Lung (tissue), 12 donors: ENCODE measurements around the gene KIZ. TPM values are rescaled to one million over a fixed set of nuclear protein-coding genes. Genes with fewer than 3 reads are reported as not detected.

Experiments
- ATAC-seq: fragments of 200-7000 bp; cut with Tn5 transposase; one replicate; pipeline ENCODE4 v1.9.1; 2020; ENCODE audit warnings: moderate number of reproducible peaks; ENCODE audit not compliant: insufficient read depth, low FRiP score
- DNase-seq, 3 donors: peaks; one replicate each; pipeline ENCODE4 v3.0.0-alpha.2; 2013 to 2017
- H3K27ac ChIP-seq, 2 donors: one replicate each; pipeline ENCODE4 v1.5.1; 2013; ENCODE audit warnings: mild to moderate bottlenecking in 2 of 2, moderate library complexity in 2 of 2, control low read depth in 1 of 2, inconsistent platforms in 1 of 2, low read depth in 1 of 2, low read length in 1 of 2
- H3K27me3 ChIP-seq, 3 donors: one replicate each; pipeline ENCODE4 v1.5.1; 2013; ENCODE audit warnings: low read length in 2 of 3; ENCODE audit not compliant: control insufficient read depth in 3 of 3, insufficient read depth in 3 of 3
- H3K36me3 ChIP-seq, 4 donors: one replicate each; pipeline ENCODE4 v1.5.1; 2013; ENCODE audit warnings: low read length in 4 of 4, mild to moderate bottlenecking in 1 of 4, moderate library complexity in 1 of 4; ENCODE audit not compliant: control insufficient read depth in 4 of 4, insufficient read depth in 4 of 4
- H3K4me1 ChIP-seq, 5 donors: one replicate each; pipeline ENCODE4 v1.5.1; 2013; ENCODE audit warnings: low read length in 5 of 5, mild to moderate bottlenecking in 2 of 5, moderate library complexity in 1 of 5; ENCODE audit not compliant: control insufficient read depth in 5 of 5, insufficient read depth in 5 of 5
- H3K4me3 ChIP-seq: one replicate; pipeline ENCODE4 v1.5.1; 2013; ENCODE audit warnings: mild to moderate bottlenecking, control low read depth, moderate library complexity
- H3K9ac ChIP-seq, 2 donors: one replicate each; pipeline ENCODE4 v1.5.1; 2013; ENCODE audit warnings: low read length in 2 of 2, control low read depth in 1 of 2; ENCODE audit not compliant: insufficient read depth in 1 of 2
- H3K9me3 ChIP-seq, 4 donors: one replicate each; pipeline ENCODE4 v1.5.1; 2013; ENCODE audit warnings: low read length in 3 of 4, mild to moderate bottlenecking in 1 of 4, moderate library complexity in 1 of 4; ENCODE audit not compliant: control insufficient read depth in 4 of 4, insufficient read depth in 3 of 4
- WGBS, 2 donors: extraction: QIAGEN DNeasy Blood & Tissue Kit; methylation state at CpG; one replicate each; pipeline ENCODE4 v1.1.7; 2013; 5-methylcytosine and 5-hydroxymethylcytosine counted together
- polyA plus RNA-seq, 2 donors: library from polyadenylated mRNA; stranded (reverse); fragments of 200-250 nt; gene quantifications; one replicate each; pipeline ENCODE4 v1.2.1, GENCODE V29; 2013
- total RNA-seq, 2 donors: library from RNA; depleted of rRNA in 1 of 2; stranded (reverse); fragments of >200 nt in 1 of 2; gene quantifications; one replicate each; pipeline ENCODE4 v1.2.1, GENCODE V29; 2014 to 2021
- TF ChIP-seq, protein P1 (sequence below): IDR thresholded peaks from 2 replicates; pipeline ENCODE4 v1.5.1; 2012; ENCODE audit warnings: mild to moderate bottlenecking; ENCODE audit errors: control extremely low read depth, extremely low read depth
- donor health status: control.
- donor health status: control.
- donor health status: Bipolar disorder and iron deficiency.
- donor health status: healthy.
- donor health status: DM: yes; HTN: yes; CAD: no.

KIZ gene
- total and polyA plus RNA-seq, 4 donors = 4.1 to 22.5 (median 9.1) TPM

DNA sequence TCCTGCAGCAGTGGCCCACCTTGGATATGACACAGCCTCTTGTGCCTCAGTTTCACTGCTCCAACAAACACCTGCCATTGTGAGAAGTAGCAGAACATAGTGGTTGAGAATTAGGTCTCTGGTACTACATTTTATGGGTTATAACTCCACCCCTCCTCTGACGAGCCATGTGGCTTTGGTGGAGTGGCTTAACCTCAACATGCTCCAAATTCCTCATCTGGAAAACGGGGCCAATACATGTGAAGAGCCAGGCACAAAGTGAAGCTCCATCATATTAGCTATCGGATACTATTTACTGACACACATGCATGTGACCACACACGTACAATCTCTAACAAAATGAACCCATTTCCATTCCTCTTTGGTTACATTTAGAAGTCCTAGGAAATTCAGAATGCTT lies 8.4 kb upstream of the KIZ start:
- no peak overlapping the region for H3K4me3 ChIP-seq
- H3K27me3 ChIP-seq = peaks cover 0 to 37% (median 12%) of the 10 kb centered on the region in 3 donors
- ATAC-seq (no peak), DNase-seq (no peak)
- TF ChIP-seq, protein P1, sequence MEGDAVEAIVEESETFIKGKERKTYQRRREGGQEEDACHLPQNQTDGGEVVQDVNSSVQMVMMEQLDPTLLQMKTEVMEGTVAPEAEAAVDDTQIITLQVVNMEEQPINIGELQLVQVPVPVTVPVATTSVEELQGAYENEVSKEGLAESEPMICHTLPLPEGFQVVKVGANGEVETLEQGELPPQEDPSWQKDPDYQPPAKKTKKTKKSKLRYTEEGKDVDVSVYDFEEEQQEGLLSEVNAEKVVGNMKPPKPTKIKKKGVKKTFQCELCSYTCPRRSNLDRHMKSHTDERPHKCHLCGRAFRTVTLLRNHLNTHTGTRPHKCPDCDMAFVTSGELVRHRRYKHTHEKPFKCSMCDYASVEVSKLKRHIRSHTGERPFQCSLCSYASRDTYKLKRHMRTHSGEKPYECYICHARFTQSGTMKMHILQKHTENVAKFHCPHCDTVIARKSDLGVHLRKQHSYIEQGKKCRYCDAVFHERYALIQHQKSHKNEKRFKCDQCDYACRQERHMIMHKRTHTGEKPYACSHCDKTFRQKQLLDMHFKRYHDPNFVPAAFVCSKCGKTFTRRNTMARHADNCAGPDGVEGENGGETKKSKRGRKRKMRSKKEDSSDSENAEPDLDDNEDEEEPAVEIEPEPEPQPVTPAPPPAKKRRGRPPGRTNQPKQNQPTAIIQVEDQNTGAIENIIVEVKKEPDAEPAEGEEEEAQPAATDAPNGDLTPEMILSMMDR = no peak
- H3K27ac ChIP-seq = no peak overlapping the region
- no peaks in the 10 kb centered on the region for H3K36me3 ChIP-seq
- no peaks in the 10 kb centered on the region for H3K4me1 ChIP-seq
- peaks cover 0 to 2% (median 0%) of the 10 kb centered on the region in 4 donors for H3K9me3 ChIP-seq
- 77 to 79% methylated on average over 4 of the region's 4 CpGs for whole genome bisulfite sequencing, 2 donors
- H3K9ac ChIP-seq = no peak overlapping the region

DNA sequence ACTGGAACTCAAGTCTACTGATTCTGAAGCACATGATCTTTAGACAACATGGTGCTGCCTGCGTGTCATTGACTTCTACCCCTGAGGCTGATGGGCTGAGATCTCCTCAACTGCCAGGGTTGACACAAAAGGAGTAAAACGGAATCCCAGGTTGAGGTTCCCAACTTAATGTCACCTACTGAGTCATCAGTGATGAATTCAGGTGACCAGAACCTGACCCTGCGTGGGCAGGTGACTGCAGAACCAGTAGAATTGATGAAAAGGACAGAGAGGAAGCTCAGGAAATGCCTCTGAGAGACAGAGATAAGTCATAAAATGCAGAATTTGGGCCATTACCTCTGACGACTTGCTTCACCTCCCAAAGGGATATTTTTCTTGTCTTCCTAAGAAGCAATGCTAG lies 7.7 kb upstream of the KIZ start:
- no peak overlapping the region for H3K9ac ChIP-seq
- TF ChIP-seq, protein P1 = no peak
- no peak for DNase-seq
- H3K4me1 ChIP-seq = no peaks in the 10 kb centered on the region
- WGBS, 2 donors = 67 to 76% methylated on average over 4 of the region's 4 CpGs
- no peaks in the 10 kb centered on the region for H3K36me3 ChIP-seq
- ATAC-seq = no peak
- peaks cover 0 to 33% (median 10%) of the 10 kb centered on the region in 3 donors for H3K27me3 ChIP-seq
- no peak overlapping the region for H3K4me3 ChIP-seq
- no peak overlapping the region for H3K27ac ChIP-seq
- H3K9me3 ChIP-seq = peaks cover 0 to 2% (median 0%) of the 10 kb centered on the region in 4 donors

DNA sequence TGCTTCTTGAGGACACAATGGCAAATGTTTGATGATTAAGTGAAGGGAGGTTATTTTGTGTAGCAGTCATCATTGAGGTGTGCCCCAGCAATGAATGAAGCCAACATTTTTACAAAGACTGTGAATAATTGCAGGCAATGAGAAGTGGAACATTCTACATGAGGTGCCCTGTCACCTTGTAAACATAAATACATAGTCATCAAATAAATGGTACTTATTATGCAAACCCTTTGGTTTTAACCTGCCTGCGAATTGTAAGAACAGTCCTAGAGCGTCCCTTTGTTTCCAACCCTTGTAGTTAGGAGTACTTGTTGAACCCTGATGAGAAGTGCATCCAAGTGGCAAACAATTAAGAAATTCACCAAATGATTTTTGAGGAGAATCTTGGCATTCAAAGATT lies 7.1 kb upstream of the KIZ start:
- Histone ChIP-seq H3K27me3 (peaks cover 0 to 26% (median 3%) of the 10 kb centered on the region in 3 donors), H3K36me3 (no peaks in the 10 kb centered on the region), H3K4me3 (no peak overlapping the region), H3K9ac (no peak overlapping the region), H3K9me3 (peaks cover 0 to 2% (median 0%) of the 10 kb centered on the region in 4 donors), H3K27ac (no peak overlapping the region), H3K4me1 (no peaks in the 10 kb centered on the region)
- 92 to 98% methylated on average over 2 of the region's 2 CpGs for WGBS, 2 donors
- TF ChIP-seq, protein P1 = no peak
- DNase-seq = no peak
- ATAC-seq = no peak

DNA sequence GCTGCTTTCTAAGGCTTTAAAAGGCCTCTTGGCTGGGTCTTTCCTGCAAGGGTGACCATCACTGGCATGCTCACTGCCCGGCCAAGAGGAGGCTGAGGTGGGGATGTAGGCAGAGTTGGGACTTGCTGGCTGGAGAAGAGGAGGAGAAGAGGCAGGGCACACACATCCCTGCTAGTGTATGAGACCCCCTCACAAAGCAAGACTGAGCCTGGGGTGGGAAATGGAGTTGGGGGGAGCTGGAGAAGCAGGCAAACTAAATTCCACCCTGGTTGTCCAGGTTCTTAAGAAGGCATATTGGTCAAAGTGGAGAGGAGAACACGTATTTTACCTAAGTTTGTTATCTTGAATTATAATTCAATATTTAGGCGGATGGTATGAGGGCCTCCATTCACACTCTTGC lies 1.7 kb upstream of the KIZ start:
- H3K9me3 ChIP-seq = no peaks in the 10 kb centered on the region
- ATAC-seq (no peak), DNase-seq (no peak)
- H3K27me3 ChIP-seq = peaks cover 0 to 4% (median 0%) of the 10 kb centered on the region in 3 donors
- no peak overlapping the region for H3K27ac ChIP-seq
- no peak overlapping the region for H3K9ac ChIP-seq
- H3K4me1 ChIP-seq = peaks cover 0 to 3% (median 0%) of the 10 kb centered on the region in 5 donors
- 93 to 97% methylated on average over 3 of the region's 3 CpGs for WGBS, 2 donors
- TF ChIP-seq, protein P1 = no peak
- H3K36me3 ChIP-seq = no peaks in the 10 kb centered on the region
- no peak overlapping the region for H3K4me3 ChIP-seq
